Progenitor cell of endocrine pancreas (in vitro differentiated cells): ENCODE measurements around the gene EEF1AKMT1. TPM values are rescaled to one million over a fixed set of nuclear protein-coding genes. Genes with fewer than 3 reads are reported as not detected.

Experiments used
- DNase-seq: peaks from one replicate; pipeline ENCODE4 v3.0.0; 2021; ENCODE audit warnings: low spot score; ENCODE audit not compliant: unreplicated experiment
- H3K27ac Mint-ChIP-seq: 2 replicates; pipeline ENCODE4 v1.8.0; 2021; ENCODE audit warnings: mild to moderate bottlenecking, moderate library complexity, mixed read lengths
- H3K27me3 Mint-ChIP-seq: 2 replicates; pipeline ENCODE4 v1.8.0; 2021; ENCODE audit warnings: mixed read lengths
- H3K36me3 Mint-ChIP-seq: 2 replicates; pipeline ENCODE4 v1.8.0; 2022; ENCODE audit warnings: mixed read lengths; ENCODE audit not compliant: insufficient read depth
- H3K4me1 Mint-ChIP-seq: 2 replicates; pipeline ENCODE4 v1.8.0; 2021; ENCODE audit warnings: low read depth, mixed read lengths
- H3K4me3 Mint-ChIP-seq: 2 replicates; pipeline ENCODE4 v1.8.0; 2021; ENCODE audit warnings: low read depth, mild to moderate bottlenecking, moderate library complexity, mixed read lengths
- H3K9me3 Mint-ChIP-seq: 2 replicates; pipeline ENCODE4 v1.8.0; 2021; ENCODE audit warnings: low read depth, mixed read lengths
- total RNA-seq: library from RNA; stranded (reverse); gene quantifications from 2 replicates; pipeline ENCODE4 v1.2.1, GENCODE V29; 2021
- TF ChIP-seq, protein P1 (sequence below): fragments of 200-600 bp; sonication (generic); IDR thresholded peaks from one replicate; pipeline ENCODE4 v1.5.0; 2021; ENCODE audit warnings: antibody characterized with exemption, mild to moderate bottlenecking; ENCODE audit not compliant: unreplicated experiment

Gene EEF1AKMT1
- total RNA-seq, 1 donor from 2014 or later = 12.9 TPM

DNA sequence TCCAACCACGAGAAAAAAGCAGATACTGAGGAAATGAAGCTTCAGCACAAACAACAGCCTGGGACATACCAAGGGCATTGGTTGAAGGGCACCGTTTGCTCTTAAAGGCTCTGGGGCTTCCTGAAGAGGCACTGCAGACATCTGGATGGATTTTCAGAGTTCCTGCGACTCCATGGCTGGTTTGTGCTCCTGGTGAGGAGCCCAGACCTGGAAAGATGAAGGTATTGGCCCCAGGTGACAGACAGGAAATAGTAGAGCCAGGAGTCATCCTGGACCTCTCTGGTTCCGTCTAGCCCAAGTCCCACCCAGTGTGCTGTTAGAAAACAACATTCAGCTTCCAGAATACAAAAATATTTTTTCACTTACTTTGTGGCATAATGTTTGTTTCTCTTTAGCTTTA lies 64.0 kb downstream of the EEF1AKMT1 start:
- peaks cover 10% of the 10 kb centered on the region for H3K27me3 Mint-ChIP-seq
- no peak overlapping the region for H3K27ac Mint-ChIP-seq
- H3K36me3 Mint-ChIP-seq = no peaks in the 10 kb centered on the region
- H3K4me3 Mint-ChIP-seq = no peak overlapping the region
- H3K9me3 Mint-ChIP-seq = no peaks in the 10 kb centered on the region
- peaks cover 2% of the 10 kb centered on the region for H3K4me1 Mint-ChIP-seq
- TF ChIP-seq, protein P1, sequence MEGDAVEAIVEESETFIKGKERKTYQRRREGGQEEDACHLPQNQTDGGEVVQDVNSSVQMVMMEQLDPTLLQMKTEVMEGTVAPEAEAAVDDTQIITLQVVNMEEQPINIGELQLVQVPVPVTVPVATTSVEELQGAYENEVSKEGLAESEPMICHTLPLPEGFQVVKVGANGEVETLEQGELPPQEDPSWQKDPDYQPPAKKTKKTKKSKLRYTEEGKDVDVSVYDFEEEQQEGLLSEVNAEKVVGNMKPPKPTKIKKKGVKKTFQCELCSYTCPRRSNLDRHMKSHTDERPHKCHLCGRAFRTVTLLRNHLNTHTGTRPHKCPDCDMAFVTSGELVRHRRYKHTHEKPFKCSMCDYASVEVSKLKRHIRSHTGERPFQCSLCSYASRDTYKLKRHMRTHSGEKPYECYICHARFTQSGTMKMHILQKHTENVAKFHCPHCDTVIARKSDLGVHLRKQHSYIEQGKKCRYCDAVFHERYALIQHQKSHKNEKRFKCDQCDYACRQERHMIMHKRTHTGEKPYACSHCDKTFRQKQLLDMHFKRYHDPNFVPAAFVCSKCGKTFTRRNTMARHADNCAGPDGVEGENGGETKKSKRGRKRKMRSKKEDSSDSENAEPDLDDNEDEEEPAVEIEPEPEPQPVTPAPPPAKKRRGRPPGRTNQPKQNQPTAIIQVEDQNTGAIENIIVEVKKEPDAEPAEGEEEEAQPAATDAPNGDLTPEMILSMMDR = no peak
- no peak for DNase-seq

DNA sequence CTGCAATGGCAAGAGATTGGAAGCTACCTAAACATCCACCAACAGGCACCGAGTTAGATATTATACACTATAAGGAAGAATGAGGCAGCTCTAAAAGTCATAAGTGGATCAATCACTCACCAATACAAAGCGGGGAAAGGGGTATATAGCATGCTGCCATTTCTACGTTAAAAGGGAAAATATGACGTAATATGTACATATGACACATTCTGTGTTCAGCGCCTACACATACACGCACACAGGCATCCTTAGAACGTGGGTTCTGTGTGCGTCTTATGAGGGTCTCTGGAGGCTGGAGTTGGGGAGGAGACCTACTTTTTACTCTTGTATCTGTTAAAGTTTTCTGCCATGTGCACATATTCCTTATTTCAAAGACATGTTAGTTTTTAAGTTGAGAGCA lies 64.4 kb downstream of the EEF1AKMT1 start:
- H3K27ac Mint-ChIP-seq = no peak overlapping the region
- H3K4me1 Mint-ChIP-seq = peaks cover 2% of the 10 kb centered on the region
- peaks cover 8% of the 10 kb centered on the region for H3K27me3 Mint-ChIP-seq
- no peak for DNase-seq
- no peaks in the 10 kb centered on the region for H3K9me3 Mint-ChIP-seq
- H3K4me3 Mint-ChIP-seq = no peak overlapping the region
- TF ChIP-seq, protein P1 = no peak
- no peaks in the 10 kb centered on the region for H3K36me3 Mint-ChIP-seq

DNA sequence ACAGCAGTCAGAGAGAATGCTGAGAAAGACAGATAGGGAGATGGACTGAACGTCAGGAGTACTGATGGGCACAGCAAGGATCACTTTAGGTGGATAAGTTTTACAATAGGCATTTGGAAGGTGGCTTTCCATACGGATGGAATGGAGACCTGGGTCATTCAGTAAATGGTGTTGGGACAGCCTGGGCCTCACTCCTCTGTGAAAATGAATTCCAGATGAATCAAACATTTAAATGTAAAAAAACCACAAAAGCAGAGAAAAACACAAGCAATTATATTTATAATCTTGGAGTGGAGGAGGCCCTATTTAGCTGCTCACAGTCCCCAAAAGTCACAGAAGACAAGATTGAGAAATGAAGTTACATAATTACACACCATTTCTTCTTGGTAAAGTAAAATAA lies 65.5 kb downstream of the EEF1AKMT1 start:
- no peak overlapping the region for H3K4me3 Mint-ChIP-seq
- peaks cover 2% of the 10 kb centered on the region for H3K4me1 Mint-ChIP-seq
- H3K9me3 Mint-ChIP-seq = no peaks in the 10 kb centered on the region
- peaks cover 3% of the 10 kb centered on the region for H3K27me3 Mint-ChIP-seq
- DNase-seq = no peak
- no peak overlapping the region for H3K27ac Mint-ChIP-seq
- no peaks in the 10 kb centered on the region for H3K36me3 Mint-ChIP-seq
- TF ChIP-seq, protein P1 = no peak

DNA sequence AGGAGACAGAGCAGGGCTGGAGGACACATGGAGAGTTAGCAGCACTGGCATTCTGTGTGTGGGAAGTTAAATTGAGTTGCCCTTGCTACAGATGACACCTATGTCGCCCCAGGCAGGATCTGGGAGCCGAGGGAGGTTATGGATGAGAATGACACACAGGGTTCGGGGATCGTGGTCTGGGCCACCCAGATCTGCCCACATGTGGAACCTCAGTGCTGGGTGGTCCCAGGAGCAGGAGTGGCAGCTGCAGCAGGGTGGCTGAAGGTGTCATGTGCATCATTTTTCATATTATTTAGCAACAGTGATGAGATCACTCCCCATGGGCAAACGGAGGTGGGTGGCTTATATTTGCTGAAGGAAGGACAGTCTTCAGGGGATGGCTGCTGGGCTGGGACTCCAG lies 67.1 kb downstream of the EEF1AKMT1 start:
- Mint-ChIP-seq H3K36me3 (no peaks in the 10 kb centered on the region), H3K9me3 (no peaks in the 10 kb centered on the region), H3K27me3 (peaks cover 3% of the 10 kb centered on the region), H3K27ac (no peak overlapping the region), H3K4me1 (peaks cover 5% of the 10 kb centered on the region), H3K4me3 (no peak overlapping the region)
- TF ChIP-seq, protein P1 = no peak
- no peak for DNase-seq

DNA sequence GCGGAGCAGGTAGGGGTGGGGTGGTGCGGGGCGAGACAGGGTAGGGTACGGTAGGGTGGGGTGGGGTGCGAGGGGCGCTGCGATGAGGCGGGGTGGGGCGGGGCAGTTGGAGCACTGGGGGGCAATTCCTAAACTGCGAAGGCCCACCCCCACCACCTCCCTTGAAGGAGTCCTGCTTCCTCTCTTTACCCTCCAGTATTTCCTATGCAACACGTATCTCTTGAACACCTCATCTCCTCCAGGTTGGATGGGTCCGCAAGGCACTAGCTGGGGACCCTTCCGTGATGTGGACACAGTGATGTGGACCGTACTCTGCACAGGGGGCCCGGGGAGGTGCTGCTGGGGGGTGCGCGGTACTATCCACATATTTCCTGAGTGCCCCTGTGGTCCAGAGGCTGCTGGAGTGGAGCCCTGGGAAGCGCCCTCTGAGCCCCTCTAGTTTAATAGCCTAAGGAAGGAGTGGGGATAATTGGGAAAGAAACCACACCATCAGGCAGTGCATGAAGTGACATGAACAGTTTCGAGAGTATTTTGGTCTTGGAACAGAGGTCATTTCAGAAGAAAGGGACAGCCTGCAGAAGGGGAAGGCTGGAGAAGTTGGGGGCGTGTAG lies 69.2 kb downstream of the EEF1AKMT1 start:
- Mint-ChIP-seq H3K4me3 (peak overlapping the region; percentile 69), H3K36me3 (peaks cover 5% of the 10 kb centered on the region), H3K4me1 (peaks cover 11% of the 10 kb centered on the region), H3K27me3 (peaks cover 11% of the 10 kb centered on the region), H3K9me3 (no peaks in the 10 kb centered on the region), H3K27ac (peak overlapping the region; percentile 31)
- DNase-seq = no peak
- TF ChIP-seq, protein P1 = no peak
